Activated CD4-positive, alpha-beta T cell treated with anti-CD3 and anti-CD28 coated beads, Interleukin-2, amount 50 U/mL, for 1 hour (primary cell): Measurements from ENCODE around the gene LAYN.

Experiments
- DNase-seq: peaks from one replicate; pipeline ENCODE4 v3.0.0-alpha.2; 2020

The LAYN gene

DNA sequence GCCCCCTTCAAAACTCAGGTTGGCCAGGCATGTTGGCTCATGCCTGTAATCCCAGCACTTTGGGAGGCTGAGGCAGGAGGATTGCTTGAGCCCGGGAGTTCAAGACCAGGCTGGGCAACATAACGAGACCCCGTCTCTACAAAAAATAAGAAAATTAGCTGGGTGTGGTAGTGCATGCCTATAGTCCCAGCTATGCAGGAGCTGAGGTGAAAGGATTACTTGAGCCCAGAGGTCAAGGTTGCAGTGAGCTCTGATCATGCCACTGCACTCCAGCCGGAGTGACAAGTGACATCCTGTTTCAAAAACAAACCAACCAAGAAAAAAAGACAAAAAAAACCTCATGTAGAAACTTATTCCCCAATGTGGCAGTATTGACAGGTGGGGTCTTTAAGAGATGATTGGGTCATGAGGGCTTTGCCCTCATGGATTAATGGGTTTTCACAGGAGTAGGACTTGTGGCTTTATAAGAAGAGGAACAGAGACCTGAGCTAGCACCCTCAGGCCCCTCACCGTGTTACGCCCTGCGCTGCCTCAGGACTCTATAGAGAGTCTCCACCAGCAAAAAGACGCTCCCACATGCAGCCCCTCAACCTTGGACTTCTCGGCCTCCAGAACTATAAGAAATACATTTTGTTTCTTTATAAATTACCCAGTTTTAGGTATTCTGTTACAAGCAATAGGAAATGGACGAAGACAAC, 22.3 kb downstream of the LAYN start:
- no peak for DNase-seq

DNA sequence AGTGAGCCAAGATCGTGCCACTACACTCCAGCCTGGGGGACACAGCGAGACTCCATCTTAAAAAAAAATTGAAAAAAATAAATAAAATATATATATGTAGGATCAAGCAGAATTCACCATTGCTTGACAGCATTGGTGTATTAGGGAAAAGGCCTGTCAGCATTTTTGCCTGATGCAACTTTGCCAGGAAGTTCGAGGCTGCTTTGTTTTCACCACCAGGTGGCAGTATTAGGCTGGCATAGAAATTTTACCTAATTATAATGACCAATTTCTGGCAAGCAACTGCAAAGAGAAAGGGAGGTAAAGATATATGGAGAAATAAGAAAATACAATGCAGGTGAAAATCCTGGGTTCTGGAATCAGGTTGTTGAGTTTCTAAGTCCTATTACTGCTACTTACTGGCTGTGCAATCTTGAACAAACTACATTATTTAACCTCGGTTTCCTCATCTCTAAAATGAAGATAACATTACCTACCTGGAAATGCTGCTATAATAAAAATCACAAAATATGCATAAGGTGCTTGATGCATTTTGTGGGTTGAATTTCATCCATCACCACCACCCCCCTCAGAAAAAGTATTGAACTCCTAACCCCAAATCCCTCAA, 24.7 kb downstream of the LAYN start:
- DNase-seq = peak; percentile 56

GRCh38 chr11:111566324-111566723, 25.8 kb downstream of the LAYN start:
- DNase-seq = no peak

DNA sequence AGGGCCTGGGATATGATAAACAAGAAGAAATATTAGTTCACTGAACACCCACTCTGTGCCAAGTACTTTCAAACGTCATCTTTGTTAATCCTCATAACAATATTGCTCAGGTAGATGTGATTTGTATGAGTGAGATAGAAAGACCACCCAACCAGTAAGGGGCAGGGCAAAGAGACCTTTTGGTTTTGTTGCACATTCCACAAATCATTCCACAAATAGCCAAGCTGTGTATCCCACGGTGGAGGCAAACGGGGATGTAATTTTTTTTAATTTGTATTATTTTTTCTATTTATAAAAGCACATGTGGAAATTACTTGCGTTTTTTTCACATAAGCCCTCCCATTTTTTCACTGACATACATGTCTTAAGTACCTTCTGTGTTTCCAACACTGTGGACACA, 29.0 kb downstream of the LAYN start:
- no peak for DNase-seq

GRCh38 chr11:111570796-111571195, 30.3 kb downstream of the LAYN start:
- DNase-seq = no peak

- no peak for DNase-seq
Measured at GRCh38 chr11:111571829-111572501, 31.4 kb downstream of the LAYN start.

DNA sequence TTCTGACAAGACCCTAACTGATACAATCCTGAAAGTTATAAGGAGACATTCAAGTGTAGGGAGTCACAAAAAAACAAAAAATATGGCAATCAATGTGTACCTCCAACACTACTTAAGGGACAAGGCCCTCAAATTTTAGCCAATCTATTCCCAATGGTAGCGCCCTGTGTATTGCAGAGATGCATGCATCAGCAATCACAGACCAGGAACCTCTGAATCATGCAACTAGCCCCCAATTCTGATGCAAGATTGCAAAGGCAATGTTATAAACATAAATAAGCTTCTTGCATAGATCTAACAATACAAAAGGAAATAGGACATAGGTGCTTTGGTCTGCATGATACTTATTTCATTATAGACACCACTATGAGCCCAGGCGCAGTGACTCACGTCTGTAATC, 32.1 kb downstream of the LAYN start:
- no peak for DNase-seq

DNA sequence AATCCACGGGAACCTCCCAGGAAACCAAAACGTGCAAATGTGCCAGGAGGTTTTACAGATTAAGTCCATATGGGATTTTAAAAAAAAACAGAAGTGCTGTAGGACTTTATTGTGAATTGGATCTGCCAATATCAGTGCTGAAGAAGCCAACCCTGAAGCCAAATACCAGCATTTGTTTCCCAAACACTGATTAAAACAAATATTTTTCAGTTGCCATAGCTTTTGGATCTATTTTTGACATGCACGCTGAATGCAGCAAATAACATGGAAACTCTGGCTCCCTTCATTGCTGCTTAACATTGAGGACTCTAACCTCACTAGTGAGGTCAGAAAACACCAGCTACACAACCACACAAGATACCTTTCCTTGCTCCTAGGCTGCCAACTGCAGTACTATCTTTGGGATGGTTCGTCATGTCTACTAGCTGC, 33.3 kb downstream of the LAYN start:
- DNase-seq = no peak

GRCh38 chr11:111574373-111575225, 34.1 kb downstream of the LAYN start:
- DNase-seq = no peak

GRCh38 chr11:111575740-111576139, 35.2 kb downstream of the LAYN start:
- DNase-seq = no peak

DNA sequence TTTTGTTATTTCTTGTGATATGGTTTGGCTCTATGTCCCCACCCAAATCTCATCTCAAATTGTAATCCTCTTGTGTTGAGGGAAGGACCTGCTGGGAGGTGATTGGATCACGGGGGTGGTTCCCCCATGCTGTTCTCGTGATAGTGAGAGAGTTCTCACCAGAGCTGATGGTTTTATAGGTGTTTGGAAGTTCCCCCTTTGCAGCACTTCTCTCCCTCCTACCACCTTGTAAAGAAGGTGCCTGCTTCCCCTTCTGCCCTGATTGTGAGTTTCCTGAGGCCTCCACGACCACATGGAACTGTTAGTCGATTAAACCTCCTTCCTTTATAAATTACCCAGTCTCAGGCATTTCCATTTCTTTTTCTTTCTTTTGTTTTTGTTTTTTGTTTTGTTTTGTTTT, 37.3 kb downstream of the LAYN start:
- DNase-seq = no peak

GRCh38 chr11:111581341-111581740, 40.8 kb downstream of the LAYN start:
- DNase-seq = no peak

DNA sequence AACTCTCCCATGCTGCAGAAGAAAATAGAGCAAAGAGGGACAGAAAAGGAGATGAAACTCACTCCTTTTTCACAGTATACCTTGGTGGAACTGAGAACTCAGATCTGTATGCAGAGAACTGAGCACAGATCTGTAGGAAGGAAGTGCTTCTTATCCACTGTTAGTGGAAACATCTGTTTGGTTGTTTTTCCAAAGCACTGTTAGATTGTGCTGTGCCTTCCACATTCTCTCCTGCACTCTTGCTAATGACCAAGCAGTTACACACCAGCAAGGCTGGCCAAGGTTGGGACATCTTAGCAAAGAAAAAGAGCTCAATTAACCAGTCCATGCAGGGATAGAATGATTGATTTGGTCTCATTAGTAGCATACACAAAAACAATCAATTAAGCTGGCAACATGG, 41.6 kb downstream of the LAYN start:
- DNase-seq = no peak

GRCh38 chr11:111582881-111583280, 42.4 kb downstream of the LAYN start:
- DNase-seq = no peak

- no peak for DNase-seq
Measured at GRCh38 chr11:111585371-111585770, 44.9 kb downstream of the LAYN start.

GRCh38 chr11:111586388-111586831, 45.9 kb downstream of the LAYN start:
- DNase-seq = peak; percentile 47

GRCh38 chr11:111589114-111589513, 48.6 kb downstream of the LAYN start:
- no peak for DNase-seq

DNA sequence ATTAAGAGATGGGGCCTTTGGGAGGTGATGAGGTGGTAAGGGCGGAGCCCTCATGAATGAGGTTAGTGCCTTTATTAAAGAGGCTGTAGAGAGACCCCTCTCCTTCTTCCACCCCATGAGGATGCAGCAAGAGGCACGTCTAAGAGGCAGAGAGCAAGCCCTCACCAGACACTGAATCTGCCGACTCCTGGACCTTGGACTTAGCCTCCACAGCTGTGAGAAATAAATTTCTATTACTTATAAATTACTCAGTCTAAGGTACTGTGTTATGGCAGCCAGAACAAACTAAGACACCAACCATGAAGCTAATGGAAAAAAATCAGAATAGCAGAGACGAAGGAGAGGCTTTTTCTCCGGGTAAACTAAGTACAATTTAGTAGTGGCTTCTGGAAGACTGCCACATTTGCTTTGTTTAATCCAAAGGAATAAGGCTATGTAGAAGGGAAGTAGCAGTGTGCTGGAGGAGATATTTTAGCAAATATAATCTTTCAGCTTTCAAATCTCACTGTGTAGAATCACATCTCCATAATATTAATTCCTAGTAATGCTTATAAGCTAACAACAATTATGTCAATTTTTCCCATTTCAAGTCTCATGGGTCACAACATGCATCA, 49.5 kb downstream of the LAYN start:
- no peak for DNase-seq

DNA sequence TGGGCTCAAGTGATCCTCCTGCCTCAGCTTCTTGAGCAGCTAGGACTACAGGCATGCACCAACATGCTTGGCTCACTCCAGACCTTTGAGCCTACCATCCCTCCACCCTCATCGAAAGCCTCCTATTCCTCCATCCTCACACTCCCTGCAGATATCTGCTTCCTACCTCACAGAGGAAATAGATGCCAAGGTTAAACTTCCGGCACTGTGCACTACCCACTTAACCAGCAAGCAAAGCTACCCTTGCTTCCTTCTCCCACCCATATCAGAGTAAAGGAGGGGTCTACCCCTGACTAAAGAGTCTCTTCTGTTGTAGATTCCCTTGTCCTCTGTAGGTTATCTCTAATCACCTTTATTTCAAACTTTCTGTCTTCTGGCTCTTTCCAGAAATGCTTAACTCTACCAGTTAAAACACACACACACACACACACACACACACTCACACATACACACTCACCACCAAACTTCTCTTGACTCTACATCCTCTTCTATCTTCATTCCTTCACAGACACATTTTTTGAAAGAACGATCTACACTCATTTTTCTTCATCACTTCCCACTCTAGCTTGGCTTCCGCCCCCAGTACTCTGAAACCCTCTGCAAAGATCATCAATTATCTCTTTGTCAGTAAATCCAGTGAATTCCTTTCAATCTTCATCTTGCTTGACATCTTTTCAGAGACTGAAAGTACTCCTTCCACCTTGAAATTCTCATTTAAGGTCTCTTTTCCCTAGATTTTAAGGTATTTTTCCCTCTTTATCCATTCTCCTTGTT, 50.9 kb downstream of the LAYN start:
- DNase-seq = no peak

DNA sequence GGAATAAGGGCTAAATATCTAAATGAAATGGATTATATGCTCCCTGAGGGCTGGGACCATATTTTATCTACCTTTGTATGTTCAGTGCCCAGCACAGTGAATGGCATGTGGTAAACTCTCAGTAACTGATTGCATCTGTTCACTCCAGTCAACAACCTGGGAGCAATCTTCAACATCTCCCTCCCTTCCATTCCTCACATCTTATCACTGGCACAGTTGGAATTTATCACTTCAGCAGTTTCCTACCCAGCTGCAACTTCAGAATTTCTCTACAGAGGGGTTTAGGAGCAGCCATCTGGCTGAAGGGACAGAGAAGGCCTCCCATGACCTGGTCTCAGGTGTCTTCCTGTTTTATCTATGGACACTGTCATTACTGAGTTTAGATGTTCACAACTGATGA, 52.0 kb downstream of the LAYN start:
- DNase-seq = no peak

DNA sequence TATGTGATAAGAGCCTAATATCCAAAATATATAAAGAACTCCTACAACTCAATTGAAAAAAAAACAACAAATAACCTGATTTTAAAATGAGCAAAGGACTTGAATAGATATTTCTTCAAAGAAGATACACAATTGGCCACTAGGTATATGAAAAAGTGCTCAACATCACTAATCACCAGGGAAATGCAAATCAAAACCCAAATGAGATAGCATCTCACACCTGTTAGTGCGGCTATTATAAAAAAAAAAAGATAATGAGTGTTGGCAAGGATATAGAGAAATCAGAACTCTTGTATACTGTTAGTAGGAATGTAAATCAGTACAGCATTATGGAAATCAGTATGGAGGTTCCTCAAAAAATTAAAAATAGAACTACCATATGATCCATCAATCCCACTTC, 55.8 kb downstream of the LAYN start:
- DNase-seq = no peak

GRCh38 chr11:111598148-111598547, 57.6 kb downstream of the LAYN start:
- DNase-seq = no peak
